Left ventricle myocardium inferior (tissue), 1 donor: ENCODE data around the gene LILRB2. TPM values are rescaled to one million over a fixed set of nuclear protein-coding genes. Genes with fewer than 3 reads are reported as not detected.
A peak's percentile ranks its signal among the peaks of the same experiment; 100 is the strongest.

Experiments used
- DNase-seq: peaks from one replicate; pipeline ENCODE4 v3.0.0-alpha.2; 2020
- H3K27ac ChIP-seq: fragments of 200-600 bp; replicated peaks from 2 replicates; pipeline ENCODE4 v1.8.0; 2021
- H3K27me3 ChIP-seq: fragments of 200-600 bp; 2 replicates; pipeline ENCODE4 v1.8.0; 2021; ENCODE audit warnings: low read depth
- H3K36me3 ChIP-seq: fragments of 200-600 bp; 2 replicates; pipeline ENCODE4 v1.8.0; 2021
- H3K4me1 ChIP-seq: fragments of 200-600 bp; 2 replicates; pipeline ENCODE4 v1.8.0; 2021
- H3K4me3 ChIP-seq: fragments of 200-600 bp; 2 replicates; pipeline ENCODE4 v1.8.0; 2021; ENCODE audit warnings: mild to moderate bottlenecking, moderate library complexity
- H3K9me3 ChIP-seq: fragments of 200-600 bp; replicated peaks from 2 replicates; pipeline ENCODE4 v1.8.0; 2021
- CTCF ChIP-seq: fragments of 200-600 bp; IDR thresholded peaks from 2 replicates; pipeline ENCODE4 v1.8.0; 2021; ENCODE audit warnings: antibody characterized with exemption, mild to moderate bottlenecking, borderline replicate concordance
- intact Hi-C: fragments of 100-400 bp; cut with micrococcal nuclease; formaldehyde crosslinking; loops from one replicate; pipeline ENCODE4 v1.11.0; 2022
- total RNA-seq: library from RNA; stranded (reverse); fragmentation: NEBNext Ultra II Directional; extraction: Animal tissue kit (Norgen Biotek cat#: 25700); gene quantifications from one replicate; pipeline ENCODE4 v1.2.1, GENCODE V29; 2021
- donor health status: DM: no; HTN: yes; CAD: no; lungs with severe emphysema.

The LILRB2 gene
- total RNA-seq, 1 donor from 2014 or later: 1.7 TPM

GRCh38 chr19:54255105-54255775 is 25.7 kb downstream of the LILRB2 start:
- Histone ChIP-seq H3K36me3 (no peaks in the 10 kb centered on the region), H3K27me3 (peaks cover 61% of the 10 kb centered on the region), H3K4me3 (peak overlapping the region; percentile 38), H3K4me1 (no peaks in the 10 kb centered on the region), H3K9me3 (no peaks in the 10 kb centered on the region), H3K27ac (no peak overlapping the region)
- TF ChIP-seq CTCF: no peak
- no peak for DNase-seq
- intact Hi-C loops: no loop called here

- no peak for TF ChIP-seq CTCF
- no peak for DNase-seq
These were observed 26.6 kb downstream of the LILRB2 start for GRCh38 chr19:54254195-54254906.

GRCh38 chr19:54253331-54254194 is 27.3 kb downstream of the LILRB2 start:
- H3K4me3 ChIP-seq: no peak overlapping the region
- H3K9me3 ChIP-seq: no peaks in the 10 kb centered on the region
- no peaks in the 10 kb centered on the region for H3K4me1 ChIP-seq
- H3K27me3 ChIP-seq: peaks cover 71% of the 10 kb centered on the region
- H3K36me3 ChIP-seq: no peaks in the 10 kb centered on the region
- H3K27ac ChIP-seq: no peak overlapping the region
- TF ChIP-seq CTCF: no peak
- DNase-seq: no peak
- intact Hi-C loops: no loop called here

More at GRCh38 chr19:54254195-54254906, 26.6 kb downstream of the LILRB2 start:
- H3K4me1 ChIP-seq: no peaks in the 10 kb centered on the region
- intact Hi-C loops: no loop called here
- H3K36me3 ChIP-seq: no peaks in the 10 kb centered on the region
- no peak overlapping the region for H3K27ac ChIP-seq
- H3K4me3 ChIP-seq: no peak overlapping the region
- no peaks in the 10 kb centered on the region for H3K9me3 ChIP-seq
- H3K27me3 ChIP-seq: peaks cover 65% of the 10 kb centered on the region

GRCh38 chr19:54252845-54253244 is 28.1 kb downstream of the LILRB2 start:
- DNase-seq: no peak
- peaks cover 76% of the 10 kb centered on the region for H3K27me3 ChIP-seq
- no peaks in the 10 kb centered on the region for H3K36me3 ChIP-seq
- no peak for TF ChIP-seq CTCF
- H3K4me3 ChIP-seq: no peak overlapping the region
- intact Hi-C loops: no loop called here
- no peaks in the 10 kb centered on the region for H3K4me1 ChIP-seq
- H3K27ac ChIP-seq: no peak overlapping the region
- H3K9me3 ChIP-seq: no peaks in the 10 kb centered on the region

GRCh38 chr19:54252243-54252642 is 28.7 kb downstream of the LILRB2 start:
- Histone ChIP-seq H3K36me3 (no peaks in the 10 kb centered on the region), H3K9me3 (no peaks in the 10 kb centered on the region), H3K4me3 (no peak overlapping the region), H3K4me1 (no peaks in the 10 kb centered on the region), H3K27me3 (peaks cover 76% of the 10 kb centered on the region), H3K27ac (no peak overlapping the region)
- no peak for DNase-seq
- TF ChIP-seq CTCF: no peak
- intact Hi-C loops: no loop called here
